Vagina (tissue), 2 donors: ENCODE measurements around the gene COL6A3.

ENCODE experiments used
- CTCF ChIP-seq, 3 experiments: fragments of 450-650 bp in 2 of 3; fragments of 200-600 bp in 1 of 3; sonication (generic) in 1 of 3; IDR thresholded peaks; one replicate each; pipeline ENCODE4 v1.5.1; 2017 to 2019; ENCODE audit warnings: antibody characterized with exemption in 3 of 3, mild to moderate bottlenecking in 2 of 3, moderate library complexity in 2 of 3
- POLR2A ChIP-seq, 2 donors: fragments of 450-650 bp; IDR thresholded peaks; one replicate each; pipeline ENCODE4 v1.6.1; 2017; ENCODE audit warnings: antibody characterized with exemption in 2 of 2, mild to moderate bottlenecking in 2 of 2, moderate library complexity in 2 of 2
- POLR2AphosphoS5 ChIP-seq, 2 donors: sonication (generic); formaldehyde crosslinking; IDR thresholded peaks; one replicate each; pipeline ENCODE4 v1.9.0; 2017; ENCODE audit warnings: antibody characterized with exemption in 2 of 2, mild to moderate bottlenecking in 2 of 2, low read depth in 1 of 2; ENCODE audit not compliant: insufficient read depth in 1 of 2

GRCh38 chr2:237450108-237450507, 36.1 kb upstream of the COL6A3 start:
- no peak for TF ChIP-seq CTCF (IDR thresholded peaks at IDR 0.05)
- no peak for TF ChIP-seq POLR2A (IDR thresholded peaks at IDR 0.05)
- TF ChIP-seq POLR2AphosphoS5 (IDR thresholded peaks at IDR 0.05; ENCODE audit: insufficient read depth in 1 of 2, low read depth in 1 of 2) = no peak
